Left ventricle myocardium inferior (tissue), 1 donor: ENCODE data around the gene GPR157. TPM values are rescaled to one million over a fixed set of nuclear protein-coding genes. Genes with fewer than 3 reads are reported as not detected.

Experiments
- DNase-seq: peaks from one replicate; pipeline ENCODE4 v3.0.0-alpha.2; 2020
- H3K27ac ChIP-seq: fragments of 200-600 bp; replicated peaks from 2 replicates; pipeline ENCODE4 v1.8.0; 2021
- H3K27me3 ChIP-seq: fragments of 200-600 bp; 2 replicates; pipeline ENCODE4 v1.8.0; 2021; ENCODE audit warnings: low read depth
- H3K36me3 ChIP-seq: fragments of 200-600 bp; 2 replicates; pipeline ENCODE4 v1.8.0; 2021
- H3K4me1 ChIP-seq: fragments of 200-600 bp; 2 replicates; pipeline ENCODE4 v1.8.0; 2021
- H3K4me3 ChIP-seq: fragments of 200-600 bp; 2 replicates; pipeline ENCODE4 v1.8.0; 2021; ENCODE audit warnings: mild to moderate bottlenecking, moderate library complexity
- H3K9me3 ChIP-seq: fragments of 200-600 bp; replicated peaks from 2 replicates; pipeline ENCODE4 v1.8.0; 2021
- CTCF ChIP-seq: fragments of 200-600 bp; IDR thresholded peaks from 2 replicates; pipeline ENCODE4 v1.8.0; 2021; ENCODE audit warnings: antibody characterized with exemption, mild to moderate bottlenecking, borderline replicate concordance
- intact Hi-C: fragments of 100-400 bp; cut with micrococcal nuclease; formaldehyde crosslinking; loops from one replicate; pipeline ENCODE4 v1.11.0; 2022
- total RNA-seq: library from RNA; stranded (reverse); fragmentation: NEBNext Ultra II Directional; extraction: Animal tissue kit (Norgen Biotek cat#: 25700); gene quantifications from one replicate; pipeline ENCODE4 v1.2.1, GENCODE V29; 2021
- donor health status: DM: no; HTN: yes; CAD: no; lungs with severe emphysema.

GPR157 gene
- total RNA-seq, 1 donor from 2014 or later, result 48.4 TPM

- DNase-seq, result no peak
- no peaks in the 10 kb centered on the region for H3K27me3 ChIP-seq
- H3K27ac ChIP-seq, result no peak overlapping the region
- H3K4me3 ChIP-seq, result no peak overlapping the region
- TF ChIP-seq CTCF, result no peak
- intact Hi-C loops, result no loop called here
- no peaks in the 10 kb centered on the region for H3K36me3 ChIP-seq
- no peaks in the 10 kb centered on the region for H3K9me3 ChIP-seq
- H3K4me1 ChIP-seq, result peaks cover 14% of the 10 kb centered on the region
Observed at GRCh38 chr1:9075022-9075421, 53.9 kb downstream of the GPR157 start.

GRCh38 chr1:9073143-9073542, 55.8 kb downstream of the GPR157 start:
- H3K36me3 ChIP-seq, result no peaks in the 10 kb centered on the region
- no peak overlapping the region for H3K4me3 ChIP-seq
- no peak for TF ChIP-seq CTCF
- intact Hi-C loops, result no loop called here
- H3K27ac ChIP-seq, result no peak overlapping the region
- H3K4me1 ChIP-seq, result peaks cover 19% of the 10 kb centered on the region
- no peak for DNase-seq
- H3K27me3 ChIP-seq, result no peaks in the 10 kb centered on the region
- no peaks in the 10 kb centered on the region for H3K9me3 ChIP-seq

- intact Hi-C loops, result no loop called here
- Histone ChIP-seq H3K4me3 (no peak overlapping the region), H3K27me3 (no peaks in the 10 kb centered on the region), H3K4me1 (peaks cover 30% of the 10 kb centered on the region), H3K9me3 (no peaks in the 10 kb centered on the region), H3K36me3 (no peaks in the 10 kb centered on the region), H3K27ac (no peak overlapping the region)
- no peak for TF ChIP-seq CTCF
- DNase-seq, result no peak
Observed at GRCh38 chr1:9071554-9072235, 57.2 kb downstream of the GPR157 start.

- TF ChIP-seq CTCF, result no peak
- no peak overlapping the region for H3K4me3 ChIP-seq
- no peaks in the 10 kb centered on the region for H3K36me3 ChIP-seq
- H3K9me3 ChIP-seq, result no peaks in the 10 kb centered on the region
- no peaks in the 10 kb centered on the region for H3K27me3 ChIP-seq
- H3K4me1 ChIP-seq, result peaks cover 40% of the 10 kb centered on the region
- intact Hi-C loops, result no loop called here
- DNase-seq, result no peak
- H3K27ac ChIP-seq, result no peak overlapping the region
Observed at GRCh38 chr1:9070486-9070885, 58.4 kb downstream of the GPR157 start.

- intact Hi-C loops, result no loop called here
- Histone ChIP-seq H3K4me1 (peaks cover 49% of the 10 kb centered on the region), H3K4me3 (peak within 1 kb of the TSS; percentile 41)
Observed at GRCh38 chr1:9069326-9070100, 59.4 kb downstream of the GPR157 start, which contains the start of gene SLC2A5. SLC2A5 (minus strand) TSS chr1:9069635; CDS start chr1:9069536, 99 bp downstream.

More at GRCh38 chr1:9069326-9070100, 59.4 kb downstream of the GPR157 start, which contains the start of gene SLC2A5:
- no peak for TF ChIP-seq CTCF
- Histone ChIP-seq H3K27me3 (no peaks in the 10 kb centered on the region), H3K36me3 (no peaks in the 10 kb centered on the region), H3K9me3 (no peaks in the 10 kb centered on the region), H3K27ac (peak within 1 kb of the TSS; percentile 68)
- DNase-seq, result no peak
